HG02642 (cell line): ENCODE results near the gene N4BP2.
"Not testable (repeated sequence)": the region's sequence is repeated elsewhere in the genome, so short reads cannot be mapped to it uniquely, and the experiment has no call there.

ENCODE experiments used
- ATAC-seq: cut with Tn5 transposase; IDR thresholded peaks from one replicate; pipeline ENCODE4 v1.9.1; 2021; ENCODE audit warnings: mild to moderate bottlenecking; ENCODE audit not compliant: unreplicated experiment, poor library complexity

N4BP2 gene

DNA sequence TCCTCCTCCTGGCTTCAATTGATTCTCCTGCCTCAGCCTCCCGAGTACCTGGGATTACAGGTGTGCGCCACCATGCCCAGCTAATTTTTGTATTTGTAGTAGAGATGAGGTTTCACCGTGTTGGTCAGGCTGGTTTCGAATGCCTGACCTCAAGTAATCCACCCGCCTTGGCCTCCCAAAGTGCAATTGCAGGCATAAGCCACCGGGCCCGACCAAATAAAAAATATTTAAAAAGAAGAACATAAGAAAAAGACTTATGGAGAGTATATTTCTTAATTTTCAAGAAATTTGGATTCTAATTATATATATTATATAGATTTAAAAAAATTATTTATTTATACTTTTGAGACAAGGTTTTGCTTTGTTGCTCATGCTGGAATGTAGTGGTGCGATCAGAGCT lies 29.8 kb downstream of the N4BP2 start:
- no peak for ATAC-seq

- ATAC-seq: no peak
Observed at GRCh38 chr4:40087799-40088366, 31.2 kb downstream of the N4BP2 start.

- ATAC-seq: not testable (repeated sequence)
Observed at GRCh38 chr4:40093400-40093799, 36.8 kb downstream of the N4BP2 start.

GRCh38 chr4:40099010-40099409 lies 42.4 kb downstream of the N4BP2 start:
- ATAC-seq: no peak

DNA sequence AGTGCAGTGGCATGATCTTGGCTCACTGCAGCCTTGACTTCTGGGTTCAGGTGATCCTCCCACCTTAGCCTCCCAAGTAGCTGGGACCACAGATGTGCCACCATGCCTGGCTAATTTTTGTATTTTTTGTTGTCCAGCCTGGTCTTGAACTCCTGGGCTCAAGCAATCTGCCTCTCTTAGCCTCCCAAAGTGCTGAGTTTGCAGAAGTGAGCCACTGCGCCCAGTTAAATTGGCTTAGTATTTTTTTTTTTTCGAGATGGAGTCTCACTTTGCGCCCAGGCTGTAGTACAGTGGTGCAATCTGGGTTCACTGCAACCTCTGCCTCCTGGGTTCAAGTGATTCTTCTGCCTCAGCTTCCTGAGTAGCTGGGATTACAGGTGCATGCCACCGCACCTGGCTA lies 50.5 kb downstream of the N4BP2 start:
- ATAC-seq: not testable (repeated sequence)

- no peak for ATAC-seq
Observed at GRCh38 chr4:40112027-40112792, 55.6 kb downstream of the N4BP2 start.

DNA sequence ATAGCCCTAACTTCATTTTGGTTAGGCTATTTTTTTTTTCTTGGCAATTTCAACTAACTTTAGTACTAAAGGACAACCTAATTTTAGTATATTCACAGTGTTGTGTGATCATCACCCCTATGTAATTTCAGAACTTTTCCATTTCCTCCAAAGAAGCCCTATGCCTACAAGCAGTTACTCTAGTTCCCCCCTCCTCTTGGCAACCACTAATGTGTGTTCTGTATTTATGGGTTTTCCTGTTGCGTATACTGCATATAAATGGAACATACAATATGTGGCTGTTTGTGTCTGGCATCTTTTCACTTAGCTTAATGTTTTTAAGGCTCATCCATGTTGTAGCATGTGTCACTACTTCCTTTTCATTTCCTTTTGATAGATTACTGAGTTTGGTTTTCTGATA lies 57.6 kb downstream of the N4BP2 start:
- no peak for ATAC-seq

- no peak for ATAC-seq
Observed at GRCh38 chr4:40118861-40119260, 62.2 kb downstream of the N4BP2 start.

- ATAC-seq: no peak
Observed at GRCh38 chr4:40119344-40119743, 62.7 kb downstream of the N4BP2 start.

- no peak for ATAC-seq
Observed at GRCh38 chr4:40121515-40121914, 64.9 kb downstream of the N4BP2 start.

- ATAC-seq: no peak
Observed at GRCh38 chr4:40122941-40123340, 66.3 kb downstream of the N4BP2 start.

- ATAC-seq: no peak
Observed at GRCh38 chr4:40124690-40125089, 68.0 kb downstream of the N4BP2 start.

DNA sequence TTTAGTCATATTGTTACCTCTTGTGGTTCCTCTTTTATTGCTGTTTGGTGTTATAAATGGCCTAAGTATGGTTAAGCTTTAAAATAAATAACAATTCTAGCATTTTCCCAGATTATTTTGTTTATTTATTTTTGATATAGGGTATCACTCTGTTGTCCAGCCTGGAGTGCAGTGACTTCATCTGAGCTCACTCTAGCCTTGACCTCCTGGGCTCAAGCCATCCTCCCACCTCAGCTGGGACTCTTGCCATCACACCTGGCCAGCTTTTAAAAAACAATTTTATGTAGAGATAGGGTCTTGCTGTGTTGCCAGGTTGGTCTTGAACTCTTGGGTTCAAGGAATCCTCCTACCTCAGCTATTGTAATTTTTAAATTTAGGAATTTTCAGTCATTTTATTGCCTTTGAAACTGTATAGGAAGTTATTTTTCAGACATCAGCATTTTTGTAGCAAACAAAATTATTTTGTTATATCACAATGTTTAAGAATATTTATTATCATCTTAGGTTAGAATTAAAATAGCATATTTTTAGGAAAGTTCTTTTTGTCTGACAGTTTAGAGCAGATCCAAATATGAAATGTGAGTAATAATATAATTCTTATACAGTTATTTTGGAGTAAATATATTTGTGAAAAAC lies 73.9 kb downstream of the N4BP2 start:
- no peak for ATAC-seq

GRCh38 chr4:40132816-40133215 lies 76.2 kb downstream of the N4BP2 start:
- ATAC-seq: no peak

DNA sequence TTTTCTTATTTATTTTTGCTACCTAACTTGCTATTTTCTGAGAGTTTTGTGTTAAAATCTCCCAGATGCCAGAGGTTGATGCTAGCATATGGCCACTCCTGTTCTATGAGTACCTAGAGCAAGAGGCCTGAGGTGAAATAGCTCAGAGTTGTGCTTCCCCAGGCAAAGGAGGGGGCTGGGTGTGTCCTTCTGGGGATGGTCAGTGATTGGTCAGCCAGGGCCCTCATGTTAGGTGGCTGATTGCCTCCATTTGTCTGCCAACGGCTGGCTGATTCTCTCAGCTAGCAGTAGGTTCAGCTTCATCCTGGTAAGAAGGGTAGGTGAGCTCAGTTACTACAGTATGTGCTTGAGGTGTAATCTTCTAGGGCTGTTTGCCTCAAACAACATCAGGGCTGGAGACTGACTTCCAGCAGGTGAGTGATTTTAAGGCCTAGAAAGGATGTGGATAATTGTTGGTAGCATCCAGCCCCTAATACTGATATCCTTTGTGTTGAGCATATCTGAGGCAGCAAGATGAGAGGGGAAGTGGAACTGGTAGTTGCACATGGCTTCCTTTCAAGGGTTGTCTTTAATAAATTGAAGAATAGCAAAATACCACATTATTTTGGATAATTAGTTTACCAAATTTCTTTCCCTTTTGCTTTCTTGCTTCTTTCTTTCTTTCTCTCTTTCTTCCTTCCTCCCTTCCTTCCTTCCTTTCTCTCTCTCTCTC lies 77.7 kb downstream of the N4BP2 start:
- ATAC-seq: no peak

DNA sequence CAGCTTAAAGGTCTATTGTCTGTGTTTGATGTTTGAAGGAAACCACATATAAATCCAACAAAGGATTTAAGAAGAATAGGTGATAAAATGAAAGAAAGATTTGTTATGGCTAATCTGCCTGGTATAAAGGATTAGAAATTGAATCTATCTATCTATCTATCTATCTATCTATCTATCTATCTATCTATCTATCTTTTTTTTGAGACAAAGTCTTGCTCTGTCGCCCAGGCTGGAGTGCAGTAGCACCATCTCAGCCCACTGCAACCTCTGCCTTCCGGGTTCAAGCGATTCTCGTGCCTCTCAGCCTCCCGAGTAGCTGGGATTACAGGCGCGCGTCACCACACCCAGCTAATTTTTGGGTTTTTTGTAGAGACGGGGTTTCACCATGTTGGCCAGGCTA lies 79.6 kb downstream of the N4BP2 start:
- not testable (repeated sequence) for ATAC-seq

- no peak for ATAC-seq
Observed at GRCh38 chr4:40140196-40140595, 83.5 kb downstream of the N4BP2 start.

DNA sequence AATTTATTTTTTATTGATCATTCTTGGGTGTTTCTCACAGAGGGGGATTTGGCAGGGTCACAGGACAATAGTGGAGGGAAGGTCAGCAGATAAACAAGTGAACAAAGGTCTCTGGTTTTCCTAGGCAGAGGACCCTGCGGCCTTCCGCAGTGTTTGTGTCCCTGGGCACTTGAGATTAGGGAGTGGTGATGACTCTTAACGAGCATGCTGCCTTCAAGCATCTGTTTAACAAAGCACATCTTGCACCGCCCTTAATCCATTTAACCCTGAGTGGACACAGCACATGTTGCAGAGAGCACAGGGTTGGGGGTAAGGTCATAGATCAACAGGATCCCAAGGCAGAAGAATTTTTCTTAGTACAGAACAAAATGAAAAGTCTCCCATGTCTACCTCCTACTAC lies 83.9 kb downstream of the N4BP2 start:
- not testable (repeated sequence) for ATAC-seq

DNA sequence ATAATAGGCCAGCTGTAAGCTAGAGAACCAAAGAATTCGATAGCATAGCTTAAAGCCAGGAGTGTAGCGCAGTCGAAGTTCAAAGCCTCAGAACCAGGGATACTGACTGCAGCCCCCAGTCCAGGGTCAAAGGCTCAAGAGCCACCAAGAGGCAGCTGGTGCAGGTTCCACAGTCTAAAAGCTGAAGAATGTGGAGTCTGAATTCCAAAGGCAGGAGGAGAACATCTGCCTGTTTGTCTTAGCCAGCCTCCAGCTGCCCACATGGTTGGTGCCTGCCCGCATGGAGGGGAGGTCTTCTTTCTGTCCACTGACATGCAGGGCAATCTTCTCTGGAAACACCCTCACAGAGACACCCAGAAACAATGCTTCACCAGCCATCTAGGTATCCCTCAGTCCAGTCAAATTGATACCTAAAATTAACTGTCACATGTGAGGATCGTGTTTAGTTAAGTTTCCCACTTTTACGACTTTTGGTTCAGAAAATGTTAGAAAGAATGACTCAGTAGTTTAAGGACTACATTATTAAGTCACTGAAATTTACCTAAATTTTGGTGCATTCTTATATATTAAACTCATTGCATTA lies 87.4 kb downstream of the N4BP2 start:
- no peak for ATAC-seq

GRCh38 chr4:40144716-40145115 lies 88.1 kb downstream of the N4BP2 start:
- no peak for ATAC-seq

GRCh38 chr4:40147490-40147889 lies 90.8 kb downstream of the N4BP2 start:
- ATAC-seq: not testable (repeated sequence)
